ENCODE measurements around the gene ISYNA1. TPM values are rescaled to one million over a fixed set of nuclear protein-coding genes. Genes with fewer than 3 reads are reported as not detected.
"Not testable (repeated sequence)": the region's sequence is repeated elsewhere in the genome, so short reads cannot be mapped to it uniquely, and the experiment has no call there.

ISYNA1 gene
- total RNA-seq, 1 donor from 2014 or later = 68.5 TPM

- no peaks in the 10 kb centered on the region for H3K36me3 Mint-ChIP-seq (ENCODE audit: low read depth, unreplicated experiment)
- peaks cover 15% of the 10 kb centered on the region for H3K27me3 Mint-ChIP-seq (ENCODE audit: unreplicated experiment)
- no peak for TF ChIP-seq CTCF (IDR thresholded peaks at IDR 0.05; ENCODE audit: unreplicated experiment)
- peak overlapping the region; percentile 24 for H3K4me3 Mint-ChIP-seq (ENCODE audit: unreplicated experiment)
- peaks cover 8% of the 10 kb centered on the region for H3K4me1 Mint-ChIP-seq (ENCODE audit: unreplicated experiment)
- DNase-seq (ENCODE audit: low spot score) = no peak
- no peak overlapping the region for H3K27ac Mint-ChIP-seq (ENCODE audit: unreplicated experiment)
- no peaks in the 10 kb centered on the region for H3K9me3 Mint-ChIP-seq (ENCODE audit: unreplicated experiment)
Observed at GRCh38 chr19:18412610-18413239, 25.2 kb downstream of the ISYNA1 start.

- Mint-ChIP-seq H3K36me3 (ENCODE audit: low read depth, unreplicated experiment) (no peaks in the 10 kb centered on the region), H3K9me3 (ENCODE audit: unreplicated experiment) (no peaks in the 10 kb centered on the region), H3K4me3 (ENCODE audit: unreplicated experiment) (no peak overlapping the region), H3K27ac (ENCODE audit: unreplicated experiment) (no peak overlapping the region), H3K27me3 (ENCODE audit: unreplicated experiment) (peaks cover 11% of the 10 kb centered on the region), H3K4me1 (ENCODE audit: unreplicated experiment) (no peaks in the 10 kb centered on the region)
- peak; percentile 50 for TF ChIP-seq CTCF (IDR thresholded peaks at IDR 0.05; ENCODE audit: unreplicated experiment)
- DNase-seq (ENCODE audit: low spot score) = peak; percentile 62
Observed at GRCh38 chr19:18408053-18408476, 29.9 kb downstream of the ISYNA1 start.

- Mint-ChIP-seq H3K4me3 (ENCODE audit: unreplicated experiment) (no peak overlapping the region), H3K4me1 (ENCODE audit: unreplicated experiment) (peaks cover 5% of the 10 kb centered on the region), H3K27me3 (ENCODE audit: unreplicated experiment) (peaks cover 11% of the 10 kb centered on the region), H3K36me3 (ENCODE audit: low read depth, unreplicated experiment) (no peaks in the 10 kb centered on the region), H3K9me3 (ENCODE audit: unreplicated experiment) (no peaks in the 10 kb centered on the region), H3K27ac (ENCODE audit: unreplicated experiment) (no peak overlapping the region)
- no peak for TF ChIP-seq CTCF (IDR thresholded peaks at IDR 0.05; ENCODE audit: unreplicated experiment)
- no peak for DNase-seq (ENCODE audit: low spot score)
Observed at GRCh38 chr19:18406749-18407148, 31.2 kb downstream of the ISYNA1 start.

GRCh38 chr19:18405754-18406153 is 32.2 kb downstream of the ISYNA1 start:
- peaks cover 15% of the 10 kb centered on the region for H3K27me3 Mint-ChIP-seq (ENCODE audit: unreplicated experiment)
- not testable (repeated sequence) for H3K27ac Mint-ChIP-seq (ENCODE audit: unreplicated experiment); H3K4me3 Mint-ChIP-seq (ENCODE audit: unreplicated experiment); H3K9me3 Mint-ChIP-seq (ENCODE audit: unreplicated experiment); H3K36me3 Mint-ChIP-seq (ENCODE audit: low read depth, unreplicated experiment); DNase-seq (ENCODE audit: low spot score)
- H3K4me1 Mint-ChIP-seq (ENCODE audit: unreplicated experiment) = peaks cover 11% of the 10 kb centered on the region

GRCh38 chr19:18402455-18403248 is 35.3 kb downstream of the ISYNA1 start:
- not testable (repeated sequence) for H3K36me3 Mint-ChIP-seq (ENCODE audit: low read depth, unreplicated experiment); H3K9me3 Mint-ChIP-seq (ENCODE audit: unreplicated experiment); H3K27me3 Mint-ChIP-seq (ENCODE audit: unreplicated experiment); H3K27ac Mint-ChIP-seq (ENCODE audit: unreplicated experiment); DNase-seq (ENCODE audit: low spot score)
- Mint-ChIP-seq H3K4me3 (ENCODE audit: unreplicated experiment) (peak overlapping the region; percentile 21), H3K4me1 (ENCODE audit: unreplicated experiment) (peaks cover 11% of the 10 kb centered on the region)

- peaks cover 6% of the 10 kb centered on the region for H3K27me3 Mint-ChIP-seq (ENCODE audit: unreplicated experiment)
- no peak for TF ChIP-seq CTCF (IDR thresholded peaks at IDR 0.05; ENCODE audit: unreplicated experiment)
- peak; percentile 53 for DNase-seq (ENCODE audit: low spot score)
- peaks cover 11% of the 10 kb centered on the region for H3K4me1 Mint-ChIP-seq (ENCODE audit: unreplicated experiment)
- H3K4me3 Mint-ChIP-seq (ENCODE audit: unreplicated experiment) = no peak overlapping the region
- H3K36me3 Mint-ChIP-seq (ENCODE audit: low read depth, unreplicated experiment) = no peaks in the 10 kb centered on the region
- H3K27ac Mint-ChIP-seq (ENCODE audit: unreplicated experiment) = no peak overlapping the region
- no peaks in the 10 kb centered on the region for H3K9me3 Mint-ChIP-seq (ENCODE audit: unreplicated experiment)
Observed at GRCh38 chr19:18401580-18402112, 36.3 kb downstream of the ISYNA1 start.

Data from endothelial cell (in vitro differentiated cells).